LNCaP clone FGC (cell line): ENCODE measurements around the gene MAP3K13.

Source experiments
- DNase-seq: peaks from one replicate; pipeline ENCODE4 v3.0.0-alpha.2; 2011; ENCODE audit warnings: low read depth
- H3K4me3 ChIP-seq: 2 replicates; pipeline ENCODE4 v1.5.1; 2011; ENCODE audit warnings: mild to moderate bottlenecking, low read depth, low read length, control low read depth
- CTCF ChIP-seq: IDR thresholded peaks from 2 replicates; pipeline ENCODE4 v1.5.1; 2012; ENCODE audit warnings: mild to moderate bottlenecking; ENCODE audit not compliant: control insufficient read depth, insufficient read depth; ENCODE audit errors: extremely low read depth

The MAP3K13 gene

GRCh38 chr3:185519021-185519420 lies 156.1 kb downstream of the MAP3K13 start:
- DNase-seq, result no peak
- 0 out of 2 replicates have a peak, but pooled peaks have one; percentile 3 for TF ChIP-seq CTCF

GRCh38 chr3:185521349-185522138 lies 158.6 kb downstream of the MAP3K13 start:
- no peak overlapping the region for H3K4me3 ChIP-seq
- TF ChIP-seq CTCF, result no peak
- DNase-seq, result no peak

More at GRCh38 chr3:185519021-185519420, 156.1 kb downstream of the MAP3K13 start:
- H3K4me3 ChIP-seq, result no peak overlapping the region

DNA sequence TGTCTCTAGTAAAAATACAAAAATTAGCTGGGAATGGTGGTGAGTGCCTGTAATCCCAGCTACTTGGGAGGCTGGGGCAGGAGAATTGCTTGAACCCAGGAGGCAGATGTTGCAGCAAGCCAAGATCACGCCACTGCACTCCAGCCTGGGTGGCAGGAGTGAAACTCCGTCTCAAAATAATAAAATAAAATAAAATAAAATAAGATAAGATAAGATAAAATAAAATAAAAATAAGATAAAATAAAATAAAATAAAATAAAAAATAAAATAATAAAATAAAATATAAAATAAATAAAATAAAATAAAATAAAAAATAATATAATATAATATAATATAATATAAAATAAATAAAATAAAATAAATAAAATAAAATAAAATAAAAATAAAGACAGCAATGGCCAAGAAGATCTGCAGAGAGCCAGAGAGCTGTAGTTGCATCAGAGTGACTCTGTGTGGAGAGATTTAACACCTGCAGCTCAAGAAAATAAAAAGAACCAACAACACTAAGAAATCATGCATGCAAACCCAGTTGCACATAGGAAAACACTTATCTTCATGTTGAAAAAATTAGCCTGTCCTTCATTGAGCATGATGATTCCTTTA lies 163.5 kb downstream of the MAP3K13 start:
- DNase-seq, result no peak
- H3K4me3 ChIP-seq, result no peak overlapping the region
- no peak for TF ChIP-seq CTCF

GRCh38 chr3:185527364-185527763 lies 164.4 kb downstream of the MAP3K13 start:
- no peak for TF ChIP-seq CTCF
- no peak for DNase-seq
- H3K4me3 ChIP-seq, result no peak overlapping the region

GRCh38 chr3:185528532-185528931 lies 165.6 kb downstream of the MAP3K13 start:
- no peak for TF ChIP-seq CTCF
- no peak for DNase-seq
- H3K4me3 ChIP-seq, result no peak overlapping the region

DNA sequence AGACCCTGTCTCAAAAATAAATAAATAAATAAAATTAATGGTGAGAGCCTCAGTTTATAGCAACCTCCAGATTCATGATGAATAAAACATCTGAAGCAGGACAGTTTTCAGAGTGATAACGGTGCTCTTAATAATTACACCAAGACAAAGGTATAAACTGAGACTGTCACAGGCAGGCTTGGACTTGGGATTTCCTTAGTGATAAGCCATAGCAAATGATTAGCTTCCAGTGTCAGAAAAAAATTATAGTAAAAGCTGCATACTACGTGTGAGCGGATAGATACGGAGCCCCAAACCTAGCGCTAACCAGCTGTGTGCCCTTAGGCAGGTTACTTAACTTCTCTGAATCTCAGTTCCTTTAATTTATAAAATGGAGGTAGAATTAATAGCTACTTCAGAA lies 167.9 kb downstream of the MAP3K13 start:
- no peak overlapping the region for H3K4me3 ChIP-seq
- DNase-seq, result no peak
- no peak for TF ChIP-seq CTCF
